GM12878 (cell line): ENCODE results near the gene PKP4. TPM values are rescaled to one million over a fixed set of nuclear protein-coding genes. Genes with fewer than 3 reads are reported as not detected.

Experiments
- ATAC-seq: fragments of 200-7000 bp; cut with Tn5 transposase; 3 replicates; pipeline ENCODE4 v1.9.1; 2020; ENCODE audit warnings: mild to moderate bottlenecking, moderate library complexity
- BruUV-seq: library from RNA; stranded (reverse); fragments of 400-500 nt; replicated peaks from 2 replicates; lab custom pipeline; 2021; lab: Mats Ljungman, UMichigan
- CTCF ChIA-PET: fragments of 300-600 bp; sonication (Branson Sonifier 250); formaldehyde crosslinking; extraction: SDS; loops from one replicate; lab custom pipeline; 2021; ENCODE audit warnings: inconsistent platforms; lab: Yijun Ruan, JAX
- POLR2A ChIA-PET: fragments of 350-600 bp; formaldehyde crosslinking; extraction: SDS; loops from one replicate; lab custom pipeline; 2021; ENCODE audit warnings: inconsistent platforms; lab: Charles Lee
- RAD21 ChIA-PET: fragments of 300-600 bp; sonication (Branson Sonifier 250); formaldehyde crosslinking; loops from one replicate; lab custom pipeline; 2023; ENCODE audit warnings: antibody characterized with exemption; ENCODE audit not compliant: unreplicated experiment; lab: Charles Lee
- SMC1A ChIA-PET: fragments of 300-600 bp; sonication (Branson Sonifier 250); formaldehyde crosslinking; loops from one replicate; lab custom pipeline; 2023; ENCODE audit not compliant: unreplicated experiment, uncharacterized antibody; lab: Charles Lee
- DNase-seq: peaks from one replicate; pipeline ENCODE4 v3.0.0-alpha.2; 2011; ENCODE audit warnings: low read depth, low spot score
- FAIRE-seq: peaks from 3 replicates; lab custom pipeline; 2011; peaks lifted over from hg19 to GRCh38; lab: Jason Lieb, UNC
- H2AFZ ChIP-seq: 2 replicates; pipeline ENCODE4 v1.6.0; 2011; ENCODE audit warnings: low read depth, low read length, control low read depth; ENCODE audit not compliant: control insufficient read depth
- H3K27ac ChIP-seq: 2 replicates; pipeline ENCODE4 v1.5.1; 2011; ENCODE audit warnings: control low read depth; ENCODE audit not compliant: control insufficient read depth, insufficient read depth
- H3K27me3 ChIP-seq, 2 experiments: replicated peaks in 1 of 2; 2 replicates each; pipeline versions ENCODE4 v1.6.0 to v1.6.1; 2011; ENCODE audit warnings: low read length in 1 of 2; ENCODE audit not compliant: control insufficient read depth in 2 of 2, insufficient read depth in 2 of 2
- H3K36me3 ChIP-seq, 2 experiments: 2 replicates each; pipeline ENCODE4 v1.5.1; 2011; ENCODE audit warnings: low read length in 1 of 2; ENCODE audit not compliant: control insufficient read depth in 2 of 2, insufficient read depth in 2 of 2
- H3K4me1 ChIP-seq: 2 replicates; pipeline ENCODE4 v1.6.1; 2011; ENCODE audit warnings: mild to moderate bottlenecking, low read length, moderate library complexity, mixed read lengths; ENCODE audit not compliant: control insufficient read depth, insufficient read depth
- H3K4me2 ChIP-seq: 2 replicates; pipeline ENCODE4 v1.6.0; 2011; ENCODE audit warnings: control low read depth; ENCODE audit not compliant: control insufficient read depth, insufficient read depth
- H3K4me3 ChIP-seq: fragments of 200-600 bp; sonication (generic); 2 replicates; pipeline ENCODE4 v1.5.1; 2016
- H3K79me2 ChIP-seq: 2 replicates; pipeline ENCODE4 v1.6.0; 2011; ENCODE audit warnings: low read length; ENCODE audit not compliant: control insufficient read depth, insufficient read depth
- H3K9ac ChIP-seq: 2 replicates; pipeline ENCODE4 v1.8.0; 2011; ENCODE audit warnings: low read length, control low read depth, mixed read lengths; ENCODE audit not compliant: control insufficient read depth, insufficient read depth
- H3K9me3 ChIP-seq: replicated peaks from 3 replicates; pipeline ENCODE4 v1.5.1; 2011; ENCODE audit warnings: mild to moderate bottlenecking, low read length; ENCODE audit not compliant: control insufficient read depth, insufficient read depth
- H4K20me1 ChIP-seq: 2 replicates; pipeline ENCODE4 v1.6.0; 2011; ENCODE audit not compliant: control insufficient read depth, insufficient read depth
- BRCA1 ChIP-seq: IDR thresholded peaks from 2 replicates; pipeline ENCODE4 v1.6.1; 2011; ENCODE audit warnings: low read depth, low read length, improper control_type of control experiment
- CHD1 ChIP-seq: IDR thresholded peaks from 2 replicates; pipeline ENCODE4 v1.6.1; 2012; ENCODE audit warnings: low read depth, low read length, improper control_type of control experiment
- ZSCAN29 ChIP-seq: fragments of 450-650 bp; IDR thresholded peaks from 2 replicates; pipeline ENCODE4 v1.6.1; 2017; ENCODE audit warnings: mild to moderate bottlenecking, moderate library complexity
- WGBS: methylation state at CpG from one replicate; pipeline ENCODE4 v1.1.6; 2016; ENCODE audit warnings: low lambda C conversion rate; ENCODE audit not compliant: insufficient replicate concordance, insufficient coverage; ENCODE audit errors: missing lambda C conversion rate; 5-methylcytosine and 5-hydroxymethylcytosine counted together
- in situ Hi-C: fragments of 300-500 bp; cut with MboI; formaldehyde crosslinking; loops from 9 replicates; pipeline ENCODE4 v1.14.3; 2018; ENCODE audit warnings: mixed read lengths
- intact Hi-C: fragments of 100-400 bp; cut with micrococcal nuclease; formaldehyde crosslinking; loops from one replicate; pipeline ENCODE4 v1.14.2; 2022; ENCODE audit not compliant: unreplicated experiment
- polyA plus RNA-seq, 11 experiments: library from polyadenylated mRNA; depleted of rRNA in 4 of 11; unstranded in 6 of 11; stranded (reverse) in 5 of 11; fragments of >200 nt; fragmentation: Nextera tagmentation in 4 of 11; fragmentation: Illumina TruSeq in 1 of 11; extraction: Ambion mirVana in 4 of 11; extraction: Trizol in 1 of 11; gene quantifications; 1 replicate in 1 of 11; 2 replicates in 10 of 11; pipeline versions ENCODE4 v1.2.1 to v1.2.3, GENCODE V29; 2011 to 2016; ENCODE audit warnings: inconsistent platforms in 2 of 11, missing spikeins in 2 of 11, low read depth in 1 of 11
- total RNA-seq, 4 experiments: library from RNA; depleted of rRNA in 3 of 4; stranded (reverse); fragments of >200 nt in 3 of 4; fragmentation: Illumina TruSeq in 1 of 4; extraction: Trizol in 1 of 4; gene quantifications; 2 replicates each; pipeline versions ENCODE4 v1.2.1 to v1.2.3, GENCODE V29; 2013 to 2021

Gene PKP4
- total and polyA plus RNA-seq, 10 of the 15 experiments (the other 5 are each of a cell fraction or from before 2014, with no cell fraction given): 4.8 to 35.8 (median 17.7) TPM

DNA sequence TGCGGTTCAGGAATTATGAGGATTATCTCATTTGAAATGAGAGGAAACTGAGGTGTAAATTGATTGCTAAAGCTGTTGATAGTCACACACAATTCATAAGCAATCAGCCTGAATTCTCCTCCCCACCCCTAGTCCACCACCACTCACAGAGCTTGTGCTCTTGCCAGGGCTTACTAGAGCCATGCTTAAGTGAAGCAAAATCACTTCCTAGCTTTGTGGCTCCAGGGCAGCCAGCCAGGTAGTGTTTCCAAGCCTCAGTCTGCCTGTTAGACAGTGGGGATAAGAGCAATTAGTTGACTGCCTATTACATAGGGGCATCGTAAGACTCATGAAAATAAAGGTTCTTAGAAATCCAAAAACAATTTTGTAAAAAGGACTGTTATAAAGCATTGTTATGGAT, 87.2 kb downstream of the PKP4 start:
- no peak overlapping the region for H3K9ac ChIP-seq
- no TSS peak for BruUV-seq
- ChIA-PET RAD21 (no interaction called here), SMC1A (no interaction called here), CTCF (interaction anchor here (1.6 kb wide), 1 partner anchor 14 kb away, joined by 4 read pairs; no protein-coding TSS in a partner anchor), POLR2A (no interaction called here)
- no peak overlapping the region for H3K4me2 ChIP-seq
- no peak for TF ChIP-seq ZSCAN29
- TF ChIP-seq BRCA1: no peak
- peaks cover 6% of the 10 kb centered on the region for H3K4me1 ChIP-seq
- no peaks in the 10 kb centered on the region for H3K9me3 ChIP-seq
- DNase-seq (no peak), FAIRE-seq (no peak), ATAC-seq (no peak)
- intact Hi-C loops: no loop called here
- 100% methylated on average over 2 of the region's 2 CpGs for WGBS
- no peaks in the 10 kb centered on the region for H3K79me2 ChIP-seq
- H3K36me3 ChIP-seq: no peaks in the 10 kb centered on the region
- H4K20me1 ChIP-seq: no peaks in the 10 kb centered on the region
- in situ Hi-C loops: no loop called here
- H3K27me3 ChIP-seq: no peaks in the 10 kb centered on the region
- H2AFZ ChIP-seq: no peak overlapping the region
- H3K27ac ChIP-seq: no peak overlapping the region
- H3K4me3 ChIP-seq: no peak overlapping the region

DNA sequence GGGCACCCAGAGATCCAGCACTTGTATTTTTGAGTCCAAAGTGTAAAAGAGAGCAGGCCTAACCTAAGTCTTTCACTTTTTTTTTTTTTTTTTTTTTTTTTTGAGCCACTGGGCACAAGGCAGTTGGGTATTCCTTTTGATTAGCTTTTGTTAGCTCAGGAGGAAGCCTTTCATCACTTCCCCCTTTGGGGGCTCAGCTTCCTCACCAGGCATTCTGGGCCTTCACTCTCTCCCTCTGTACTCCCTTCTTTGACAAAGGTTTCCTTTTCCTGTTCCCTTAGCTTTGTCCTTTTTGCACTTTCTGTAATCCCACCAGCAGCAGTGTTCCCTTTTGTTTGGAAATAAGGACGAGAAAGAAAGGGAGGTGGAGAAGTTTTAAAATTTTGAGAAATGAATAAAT, 88.2 kb downstream of the PKP4 start:
- FAIRE-seq: no peak
- no peak for ATAC-seq
- no peak overlapping the region for H3K4me2 ChIP-seq
- CTCF ChIA-PET: interaction anchor here (1.5 to 1.6 kb wide), 3 partner anchors 10 to 15 kb away, joined by 3 to 5 read pairs (median 4); no protein-coding TSS in a partner anchor
- H3K27me3 ChIP-seq: no peaks in the 10 kb centered on the region
- H3K9me3 ChIP-seq: no peaks in the 10 kb centered on the region
- no peaks in the 10 kb centered on the region for H3K36me3 ChIP-seq
- no peaks in the 10 kb centered on the region for H3K79me2 ChIP-seq
- intact Hi-C loops: no loop called here
- SMC1A ChIA-PET: interaction anchor here (0.6 to 1.7 kb wide), 3 partner anchors 10 to 61 kb away, joined by 4 to 5 read pairs (median 5); no protein-coding TSS in a partner anchor
- WGBS: 73% methylated on average over 1 of the region's 1 CpG
- no peaks in the 10 kb centered on the region for H4K20me1 ChIP-seq
- H2AFZ ChIP-seq: no peak overlapping the region
- no peak for TF ChIP-seq CHD1
- H3K4me3 ChIP-seq: no peak overlapping the region
- H3K4me1 ChIP-seq: peaks cover 6% of the 10 kb centered on the region
- in situ Hi-C loops: no loop called here
- H3K27ac ChIP-seq: no peak overlapping the region
- RAD21 ChIA-PET: no interaction called here
- POLR2A ChIA-PET: no interaction called here
- DNase-seq: no peak
- BruUV-seq: no TSS peak
- H3K9ac ChIP-seq: no peak overlapping the region
